ENCODE measurements around the gene SERPINE3.

GRCh38 chr13:51322826-51323225 is 16.7 kb upstream of the SERPINE3 start:
- TF ChIP-seq TAF1 (IDR thresholded peaks at IDR 0.05; ENCODE audit: borderline replicate concordance, low read depth, low read length) (no peak), POLR2A (IDR thresholded peaks at IDR 0.05; ENCODE audit: low read depth, low read length) (no peak), POLR2AphosphoS5 (IDR thresholded peaks at IDR 0.05; ENCODE audit: low read depth, low read length) (no peak)

All from GM12892 (cell line).